Measurements from ENCODE around the gene GSTT2B. TPM values are rescaled to one million over a fixed set of nuclear protein-coding genes. Genes with fewer than 3 reads are reported as not detected.
A peak's percentile ranks its signal among the peaks of the same experiment; 100 is the strongest.
"Not testable (repeated sequence)": the region's sequence is repeated elsewhere in the genome, so short reads cannot be mapped to it uniquely, and the experiment has no call there.

The GSTT2B gene
- total RNA-seq, 1 experiment from 2014 or later: 1.2 TPM

DNA sequence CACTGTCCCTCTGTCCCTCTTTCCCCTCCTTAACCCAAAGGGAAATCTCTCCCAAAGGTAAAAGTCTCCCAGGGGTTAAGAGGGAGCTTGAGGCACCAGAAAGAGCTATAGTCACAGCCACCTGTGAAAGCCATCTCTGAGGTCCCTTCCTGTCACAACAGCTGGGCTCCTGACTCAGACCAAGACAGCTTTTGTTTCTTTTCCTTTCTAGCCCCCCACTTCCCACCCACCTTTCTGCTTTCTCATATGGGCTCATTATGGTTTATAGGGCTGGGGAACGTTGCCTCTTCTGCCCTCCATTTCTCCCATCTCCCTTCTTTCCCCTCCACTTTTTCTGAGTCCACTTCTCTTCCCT, 47.7 kb downstream of the GSTT2B start:
- DNase-seq (ENCODE audit: low read depth, low spot score): no peak
- in situ Hi-C loops (cut with HindIII; ENCODE audit: low pct_unique_long_range_greater_than_20kb, low sequenced_read_pairs): no loop called here

DNA sequence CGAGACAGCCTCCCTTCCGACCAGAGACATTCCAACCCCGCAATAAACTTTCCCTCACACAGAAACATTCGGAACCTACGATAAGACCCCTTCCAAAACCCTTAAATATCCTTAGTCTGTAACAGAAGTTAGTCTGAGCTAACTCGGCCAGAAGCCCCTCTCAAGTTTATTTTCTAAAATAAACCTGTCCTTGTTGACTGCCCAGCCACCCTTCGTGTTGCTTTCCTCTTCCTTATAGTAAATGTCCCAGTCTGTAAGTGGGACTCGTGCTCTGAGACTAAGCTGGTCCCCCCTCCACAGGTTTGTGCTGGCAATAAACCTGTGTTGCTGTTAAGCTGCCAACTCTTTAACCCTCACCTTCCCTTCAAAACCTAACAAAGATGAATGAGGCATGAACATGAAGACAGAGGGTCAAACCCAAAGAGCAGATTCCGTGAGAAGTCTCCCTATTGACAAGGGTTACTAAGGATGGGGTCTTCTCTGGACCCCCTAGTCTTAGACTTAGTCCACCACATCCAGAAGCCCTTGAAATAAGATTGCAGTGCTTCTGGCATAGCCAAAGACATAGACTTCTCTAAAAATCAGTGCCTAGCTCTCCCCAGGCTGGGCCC, 48.6 kb downstream of the GSTT2B start:
- in situ Hi-C loops (cut with HindIII; ENCODE audit: low pct_unique_long_range_greater_than_20kb, low sequenced_read_pairs): no loop called here
- no peak for DNase-seq (ENCODE audit: low read depth, low spot score)

GRCh38 chr22:23911318-23911980, 49.5 kb downstream of the GSTT2B start:
- in situ Hi-C loops (cut with HindIII; ENCODE audit: low pct_unique_long_range_greater_than_20kb, low sequenced_read_pairs): no loop called here

DNA sequence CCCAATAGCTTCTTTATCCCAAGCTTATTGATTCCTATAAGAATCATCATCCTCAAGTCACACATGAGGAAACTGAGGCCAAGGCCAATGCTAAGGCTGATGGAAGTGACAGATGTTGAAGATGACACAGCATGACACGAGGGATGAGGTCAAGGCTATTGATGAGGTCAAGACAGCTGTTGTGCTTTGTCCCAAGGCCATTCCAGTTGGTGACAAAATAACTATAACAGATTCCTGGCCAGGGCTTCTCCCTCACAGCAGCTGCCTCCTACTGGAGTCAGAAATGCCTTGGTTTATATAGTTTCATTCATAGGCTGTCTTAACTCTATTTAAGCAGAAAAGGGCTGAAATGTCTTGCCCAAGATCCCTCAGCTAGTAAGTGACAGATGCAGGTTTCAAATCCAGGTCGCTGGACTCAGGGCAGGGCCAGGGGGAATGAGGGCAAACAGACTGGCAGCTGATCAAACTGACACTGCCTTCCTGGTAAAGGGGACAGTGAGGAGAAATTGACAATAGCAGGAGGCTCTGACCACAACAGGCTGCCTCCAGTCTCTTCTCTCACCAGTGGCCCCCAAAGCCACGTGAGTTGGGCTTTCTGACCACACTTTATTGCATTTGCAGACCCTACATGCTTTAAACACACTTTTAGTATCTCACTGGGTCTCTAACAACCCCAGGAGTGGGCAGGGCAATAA, 50.4 kb downstream of the GSTT2B start:
- in situ Hi-C loops (cut with HindIII; ENCODE audit: low pct_unique_long_range_greater_than_20kb, low sequenced_read_pairs): no loop called here
- DNase-seq (ENCODE audit: low read depth, low spot score): no peak

More at GRCh38 chr22:23911318-23911980, 49.5 kb downstream of the GSTT2B start:
- no peak for DNase-seq (ENCODE audit: low read depth, low spot score)

DNA sequence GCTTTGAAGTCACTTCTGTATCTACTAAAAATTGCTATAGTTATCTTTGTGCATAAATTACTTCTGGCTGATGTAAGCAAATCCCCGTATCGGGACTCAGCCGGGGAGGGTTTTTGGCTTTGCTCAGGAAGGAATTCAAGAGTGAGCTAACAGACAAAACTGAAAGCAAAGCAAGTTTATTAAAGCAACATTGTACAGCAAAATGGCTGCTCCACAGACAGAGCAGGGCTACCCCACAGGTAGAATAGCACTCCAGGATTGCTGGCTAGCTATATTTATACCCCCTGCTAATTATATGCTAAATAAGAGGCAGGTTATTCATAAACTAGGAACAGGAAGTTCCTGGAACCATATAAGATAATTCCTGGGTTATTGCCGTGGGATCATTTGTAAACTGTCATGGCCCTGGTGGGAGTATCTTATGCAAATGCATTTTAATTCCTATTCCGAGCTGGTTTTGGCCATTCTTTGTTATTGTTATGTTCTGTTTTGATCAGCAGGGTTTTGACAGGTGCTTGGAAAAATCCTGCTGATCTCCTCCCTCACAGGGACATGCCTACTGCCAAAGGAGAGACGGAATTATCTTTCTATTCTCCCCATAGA, 51.6 kb downstream of the GSTT2B start:
- DNase-seq (ENCODE audit: low read depth, low spot score): no peak
- in situ Hi-C loops (cut with HindIII; ENCODE audit: low pct_unique_long_range_greater_than_20kb, low sequenced_read_pairs): no loop called here

DNA sequence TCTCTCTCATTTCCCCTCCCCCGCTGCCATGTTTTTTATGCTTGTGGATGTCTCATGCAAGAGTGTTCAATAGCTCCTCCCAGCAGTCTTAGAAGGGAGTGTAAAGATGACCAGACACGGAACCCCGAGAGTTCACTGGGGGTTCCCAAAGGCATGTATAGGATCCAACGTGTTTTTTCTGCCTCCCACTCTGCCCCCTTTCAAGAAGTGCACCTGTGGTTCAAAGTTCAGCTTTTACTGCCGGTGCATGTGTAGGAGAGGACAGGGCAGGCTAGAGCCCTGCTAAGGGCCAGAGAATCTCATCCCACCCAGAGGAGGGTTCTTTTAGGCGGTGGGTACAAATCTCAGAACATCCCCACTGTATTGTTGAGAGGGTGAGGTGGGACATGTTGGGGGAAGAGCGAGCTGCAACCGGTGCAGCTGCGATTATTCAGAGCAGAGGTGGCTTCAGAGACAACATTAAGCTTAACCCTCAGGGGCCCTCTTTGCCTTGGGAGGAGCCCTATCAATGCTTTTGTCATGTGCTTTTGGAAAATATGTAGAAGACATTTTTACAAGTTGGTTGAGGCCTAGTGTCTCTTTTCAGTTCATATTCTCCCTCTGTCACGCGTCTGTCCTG, 52.3 kb downstream of the GSTT2B start:
- in situ Hi-C loops (cut with HindIII; ENCODE audit: low pct_unique_long_range_greater_than_20kb, low sequenced_read_pairs): no loop called here

DNA sequence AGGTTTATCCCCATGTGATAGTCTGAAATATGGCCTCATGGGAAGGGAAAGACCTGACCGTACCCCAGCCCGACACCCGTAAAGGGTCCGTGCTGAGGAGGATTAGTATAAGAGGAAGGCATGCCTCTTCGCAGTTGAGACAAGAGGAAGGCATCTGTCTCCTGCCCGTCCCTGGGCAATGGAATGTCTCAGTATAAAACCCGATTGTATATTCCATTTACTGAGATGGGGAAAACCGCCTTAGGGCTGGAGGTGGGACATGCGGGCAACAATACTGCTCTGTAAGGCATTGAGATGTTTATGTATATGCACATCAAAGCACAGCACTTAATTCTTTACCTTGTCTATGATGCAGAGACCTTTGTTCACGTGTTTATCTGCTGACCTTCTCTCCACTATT, 53.6 kb downstream of the GSTT2B start:
- in situ Hi-C loops (cut with HindIII; ENCODE audit: low pct_unique_long_range_greater_than_20kb, low sequenced_read_pairs): not testable (repeated sequence)
- peak; percentile 78 for DNase-seq (ENCODE audit: low read depth, low spot score)

More for the DNA sequence above, 52.3 kb downstream of the GSTT2B start:
- DNase-seq (ENCODE audit: low read depth, low spot score): no peak

Other genes with a start within 250 kb of the GSTT2B start
- 5.2 and 5.7 TPM in 2 replicates for gene ZNF70, start 210.1 kb downstream of the GSTT2B start, total RNA-seq (2014; rRNA removed; shearing (Covaris generic))
- not detected in 2 replicates for gene VPREB3, start 206.8 kb downstream of the GSTT2B start, total RNA-seq (2014; rRNA removed; shearing (Covaris generic))
- not detected in 2 replicates for gene C22orf15, start 198.2 kb downstream of the GSTT2B start, total RNA-seq (2014; rRNA removed; shearing (Covaris generic))
- gene CHCHD10, start 193.2 kb downstream of the GSTT2B start, total RNA-seq (2014; rRNA removed; shearing (Covaris generic)): 76.0 and 90.5 TPM in 2 replicates
- gene MMP11, start 188.3 kb downstream of the GSTT2B start, total RNA-seq (2014; rRNA removed; shearing (Covaris generic)): 1.1 TPM in 2 replicates
- gene SMARCB1, start 174.2 kb downstream of the GSTT2B start, total RNA-seq (2014; rRNA removed; shearing (Covaris generic)): 71.1 and 78.4 TPM in 2 replicates
- gene DERL3, start 122.2 kb downstream of the GSTT2B start, total RNA-seq (2014; rRNA removed; shearing (Covaris generic)): 0.13 and 0.26 TPM in 2 replicates
- gene SLC2A11, start 103.3 kb downstream of the GSTT2B start, total RNA-seq (2014; rRNA removed; shearing (Covaris generic)): 20.6 and 20.7 TPM in 2 replicates
- 837 and 896 TPM in 2 replicates for gene MIF, start 66.8 kb downstream of the GSTT2B start, total RNA-seq (2014; rRNA removed; shearing (Covaris generic))
- 1.6 and 1.8 TPM in 2 replicates for gene DDTL, start 5.7 kb upstream of the GSTT2B start, total RNA-seq (2014; rRNA removed; shearing (Covaris generic))
- gene DDT, start 13.2 kb upstream of the GSTT2B start, total RNA-seq (2014; rRNA removed; shearing (Covaris generic)): 397 and 481 TPM in 2 replicates
- not detected in 2 replicates for gene GSTT2, start 18.9 kb upstream of the GSTT2B start, total RNA-seq (2014; rRNA removed; shearing (Covaris generic))
- gene GSTT4, start 44.3 kb upstream of the GSTT2B start, total RNA-seq (2014; rRNA removed; shearing (Covaris generic)): not detected in 2 replicates
- gene CABIN1, start 50.1 kb upstream of the GSTT2B start, total RNA-seq (2014; rRNA removed; shearing (Covaris generic)): 28.4 and 29.1 TPM in 2 replicates
- gene SUSD2, start 220.3 kb upstream of the GSTT2B start, total RNA-seq (2014; rRNA removed; shearing (Covaris generic)): 0.03 and 0.05 TPM in 2 replicates